Measurements from ENCODE around the gene MEX3D. TPM values are rescaled to one million over a fixed set of nuclear protein-coding genes. Genes with fewer than 3 reads are reported as not detected.
A peak's percentile ranks its signal among the peaks of the same experiment; 100 is the strongest.

Gene MEX3D
- total RNA-seq, 1 donor from 2014 or later = 52.1 TPM

GRCh38 chr19:1523412-1524286 lies 44.5 kb downstream of the MEX3D start, which contains the start of gene PLK5:
Gene PLK5, plus strand, starts transcription at chr19:1524077. Its CDS starts 2,920 bp downstream, at chr19:1526997.
- Histone ChIP-seq H3K27ac (ENCODE audit: low read depth, low read length) (no peak within 1 kb of the TSS), H2AFZ (ENCODE audit: low read depth, low read length) (no peak within 1 kb of the TSS), H3K4me1 (ENCODE audit: insufficient read depth, low read length) (no peaks in the 10 kb centered on the region), H3K9me3 (ENCODE audit: insufficient read depth, low read depth, low read length) (peaks cover 3% of the 10 kb centered on the region), H3K9ac (ENCODE audit: low read length) (no peak within 1 kb of the TSS), H4K20me1 (ENCODE audit: insufficient read depth, low read length) (peaks cover 7% of the 10 kb centered on the region), H3K4me3 (ENCODE audit: insufficient read depth, low read depth, low read length) (no peak within 1 kb of the TSS), H3K27me3 (ENCODE audit: insufficient read depth, low read length) (peaks cover 27% of the 10 kb centered on the region), H3K36me3 (ENCODE audit: insufficient read depth, low read length) (no peaks in the 10 kb centered on the region), H3K79me2 (ENCODE audit: insufficient read depth, low read length) (no peaks in the 10 kb centered on the region), H3K4me2 (ENCODE audit: low read length) (peak within 1 kb of the TSS; percentile 50)
- Mint-ChIP-seq H3K4me1 (ENCODE audit: low read depth, unreplicated experiment) (no peaks in the 10 kb centered on the region), H3K9me3 (ENCODE audit: unreplicated experiment) (peaks cover 4% of the 10 kb centered on the region), H3K4me3 (ENCODE audit: unreplicated experiment) (peak within 1 kb of the TSS; percentile 76), H3K36me3 (ENCODE audit: low read depth, unreplicated experiment) (no peaks in the 10 kb centered on the region), H3K27ac (ENCODE audit: unreplicated experiment) (no peak within 1 kb of the TSS), H3K27me3 (ENCODE audit: low read depth, unreplicated experiment) (peaks cover 45% of the 10 kb centered on the region)
- DNase-seq (ENCODE audit: low read depth) (no peak), FAIRE-seq (no peak)
- no peak for TF ChIP-seq EZH2 (IDR thresholded peaks at IDR 0.05; ENCODE audit: insufficient read depth, low read length)
- no peak for TF ChIP-seq CTCF (IDR thresholded peaks at IDR 0.05; ENCODE audit: insufficient read depth, low read depth, low read length)

- peaks cover 3% of the 10 kb centered on the region for H3K9me3 ChIP-seq (ENCODE audit: insufficient read depth, low read depth, low read length)
- H3K9me3 Mint-ChIP-seq (ENCODE audit: unreplicated experiment) = peaks cover 4% of the 10 kb centered on the region
- H3K4me3 ChIP-seq (ENCODE audit: insufficient read depth, low read depth, low read length) = no peak overlapping the region
- no peak overlapping the region for H3K4me3 Mint-ChIP-seq (ENCODE audit: unreplicated experiment)
- no peak overlapping the region for H3K27ac Mint-ChIP-seq (ENCODE audit: unreplicated experiment)
- no peaks in the 10 kb centered on the region for H3K36me3 Mint-ChIP-seq (ENCODE audit: low read depth, unreplicated experiment)
- H3K36me3 ChIP-seq (ENCODE audit: insufficient read depth, low read length) = no peaks in the 10 kb centered on the region
- no peaks in the 10 kb centered on the region for H3K4me1 Mint-ChIP-seq (ENCODE audit: low read depth, unreplicated experiment)
- FAIRE-seq (no peak), DNase-seq (ENCODE audit: low read depth) (no peak)
- no peak overlapping the region for H2AFZ ChIP-seq (ENCODE audit: low read depth, low read length)
- TF ChIP-seq CTCF (IDR thresholded peaks at IDR 0.05; ENCODE audit: insufficient read depth, low read depth, low read length) (no peak), EZH2 (IDR thresholded peaks at IDR 0.05; ENCODE audit: insufficient read depth, low read length) (no peak)
- H3K79me2 ChIP-seq (ENCODE audit: insufficient read depth, low read length) = no peaks in the 10 kb centered on the region
- H3K9ac ChIP-seq (ENCODE audit: low read length) = no peak overlapping the region
- no peak overlapping the region for H3K4me2 ChIP-seq (ENCODE audit: low read length)
- peaks cover 50% of the 10 kb centered on the region for H3K27me3 Mint-ChIP-seq (ENCODE audit: low read depth, unreplicated experiment)
- no peak overlapping the region for H3K27ac ChIP-seq (ENCODE audit: low read depth, low read length)
- H3K4me1 ChIP-seq (ENCODE audit: insufficient read depth, low read length) = no peaks in the 10 kb centered on the region
- H4K20me1 ChIP-seq (ENCODE audit: insufficient read depth, low read length) = peaks cover 7% of the 10 kb centered on the region
- peaks cover 27% of the 10 kb centered on the region for H3K27me3 ChIP-seq (ENCODE audit: insufficient read depth, low read length)
Observed at GRCh38 chr19:1522838-1523237, 45.3 kb downstream of the MEX3D start.

GRCh38 chr19:1522061-1522460 lies 46.1 kb downstream of the MEX3D start:
- no peak overlapping the region for H3K9ac ChIP-seq (ENCODE audit: low read length)
- TF ChIP-seq EZH2 (IDR thresholded peaks at IDR 0.05; ENCODE audit: insufficient read depth, low read length) (no peak), CTCF (IDR thresholded peaks at IDR 0.05; ENCODE audit: insufficient read depth, low read depth, low read length) (no peak)
- no peak overlapping the region for H3K4me2 ChIP-seq (ENCODE audit: low read length)
- no peaks in the 10 kb centered on the region for H3K4me1 Mint-ChIP-seq (ENCODE audit: low read depth, unreplicated experiment)
- FAIRE-seq = no peak
- H3K36me3 ChIP-seq (ENCODE audit: insufficient read depth, low read length) = no peaks in the 10 kb centered on the region
- peaks cover 45% of the 10 kb centered on the region for H3K27me3 Mint-ChIP-seq (ENCODE audit: low read depth, unreplicated experiment)
- peaks cover 3% of the 10 kb centered on the region for H3K9me3 ChIP-seq (ENCODE audit: insufficient read depth, low read depth, low read length)
- peaks cover 7% of the 10 kb centered on the region for H4K20me1 ChIP-seq (ENCODE audit: insufficient read depth, low read length)
- H2AFZ ChIP-seq (ENCODE audit: low read depth, low read length) = no peak overlapping the region
- H3K4me3 Mint-ChIP-seq (ENCODE audit: unreplicated experiment) = no peak overlapping the region
- H3K4me3 ChIP-seq (ENCODE audit: insufficient read depth, low read depth, low read length) = no peak overlapping the region
- no peak overlapping the region for H3K27ac ChIP-seq (ENCODE audit: low read depth, low read length)
- no peaks in the 10 kb centered on the region for H3K79me2 ChIP-seq (ENCODE audit: insufficient read depth, low read length)
- no peaks in the 10 kb centered on the region for H3K4me1 ChIP-seq (ENCODE audit: insufficient read depth, low read length)
- H3K36me3 Mint-ChIP-seq (ENCODE audit: low read depth, unreplicated experiment) = no peaks in the 10 kb centered on the region
- no peak overlapping the region for H3K27ac Mint-ChIP-seq (ENCODE audit: unreplicated experiment)
- H3K27me3 ChIP-seq (ENCODE audit: insufficient read depth, low read length) = peaks cover 27% of the 10 kb centered on the region
- peaks cover 4% of the 10 kb centered on the region for H3K9me3 Mint-ChIP-seq (ENCODE audit: unreplicated experiment)
- no peak for DNase-seq (ENCODE audit: low read depth)
